Mesendoderm (in vitro differentiated cells): ENCODE data around the gene PASD1.

Experiments
- DNase-seq: peaks from one replicate; pipeline ENCODE4 v3.0.0; 2013
- H2AK5ac ChIP-seq: 2 replicates; pipeline ENCODE4 v1.6.1; 2013; ENCODE audit warnings: low read length, inconsistent platforms
- H2BK120ac ChIP-seq: 2 replicates; pipeline ENCODE4 v1.6.1; 2013; ENCODE audit warnings: low read depth, mild to moderate bottlenecking, low read length, moderate library complexity, mixed read lengths
- H2BK15ac ChIP-seq: replicated peaks from 2 replicates; pipeline ENCODE4 v1.6.1; 2013; ENCODE audit warnings: low read depth, mild to moderate bottlenecking, moderate library complexity
- H2BK5ac ChIP-seq: 2 replicates; pipeline ENCODE4 v1.6.1; 2013; ENCODE audit warnings: low read length, inconsistent platforms
- H3K18ac ChIP-seq: 2 replicates; pipeline ENCODE4 v1.6.1; 2013; ENCODE audit warnings: mild to moderate bottlenecking, low read length, mixed read lengths
- H3K23ac ChIP-seq: one replicate; pipeline ENCODE4 v1.6.1; 2013; ENCODE audit warnings: low read length
- H3K27ac ChIP-seq: 2 replicates; pipeline ENCODE4 v1.5.1; 2013; ENCODE audit warnings: low read depth, mild to moderate bottlenecking, inconsistent platforms, low read length, moderate library complexity
- H3K27me3 ChIP-seq: 2 replicates; pipeline ENCODE4 v1.6.1; 2013; ENCODE audit warnings: low read length, control low read depth, mild to moderate bottlenecking, inconsistent platforms; ENCODE audit not compliant: insufficient read depth, poor library complexity
- H3K36me3 ChIP-seq: 2 replicates; pipeline ENCODE4 v1.6.1; 2013; ENCODE audit warnings: low read length, inconsistent platforms; ENCODE audit not compliant: control insufficient read depth, insufficient read depth
- H3K4ac ChIP-seq: one replicate; pipeline ENCODE4 v1.6.1; 2013; ENCODE audit warnings: low read depth, mild to moderate bottlenecking, low read length, moderate library complexity
- H3K4me1 ChIP-seq: 2 replicates; pipeline ENCODE4 v1.6.1; 2013; ENCODE audit warnings: low read depth, low read length, inconsistent platforms; ENCODE audit not compliant: control insufficient read depth
- H3K4me2 ChIP-seq: 2 replicates; pipeline ENCODE4 v1.6.1; 2013; ENCODE audit warnings: low read length
- H3K4me3 ChIP-seq: 2 replicates; pipeline ENCODE4 v1.5.1; 2013; ENCODE audit warnings: mild to moderate bottlenecking, low read length
- H3K56ac ChIP-seq: one replicate; pipeline ENCODE4 v1.6.1; 2013; ENCODE audit warnings: low read length
- H3K79me1 ChIP-seq: 2 replicates; pipeline ENCODE4 v1.6.1; 2013; ENCODE audit warnings: low read length, inconsistent platforms
- H3K79me2 ChIP-seq: 2 replicates; pipeline ENCODE4 v1.6.1; 2013; ENCODE audit warnings: mild to moderate bottlenecking, low read length; ENCODE audit not compliant: control insufficient read depth, insufficient read depth
- H3K9ac ChIP-seq: 2 replicates; pipeline ENCODE4 v1.6.1; 2013; ENCODE audit warnings: low read length, inconsistent platforms
- H4K5ac ChIP-seq: one replicate; pipeline ENCODE4 v1.6.1; 2013; ENCODE audit warnings: low read length
- H4K8ac ChIP-seq: one replicate; pipeline ENCODE4 v1.6.1; 2013; ENCODE audit warnings: low read depth, mild to moderate bottlenecking, control low read depth, low read length, moderate library complexity
- WGBS: extraction: QIAGEN DNeasy Blood & Tissue Kit; methylation state at CpG from one replicate; pipeline ENCODE4 v1.1.7; 2013; ENCODE audit warnings: low lambda C conversion rate, missing lambda C conversion rate; ENCODE audit not compliant: insufficient coverage; ENCODE audit errors: extremely low coverage; 5-methylcytosine and 5-hydroxymethylcytosine counted together

PASD1 gene

DNA sequence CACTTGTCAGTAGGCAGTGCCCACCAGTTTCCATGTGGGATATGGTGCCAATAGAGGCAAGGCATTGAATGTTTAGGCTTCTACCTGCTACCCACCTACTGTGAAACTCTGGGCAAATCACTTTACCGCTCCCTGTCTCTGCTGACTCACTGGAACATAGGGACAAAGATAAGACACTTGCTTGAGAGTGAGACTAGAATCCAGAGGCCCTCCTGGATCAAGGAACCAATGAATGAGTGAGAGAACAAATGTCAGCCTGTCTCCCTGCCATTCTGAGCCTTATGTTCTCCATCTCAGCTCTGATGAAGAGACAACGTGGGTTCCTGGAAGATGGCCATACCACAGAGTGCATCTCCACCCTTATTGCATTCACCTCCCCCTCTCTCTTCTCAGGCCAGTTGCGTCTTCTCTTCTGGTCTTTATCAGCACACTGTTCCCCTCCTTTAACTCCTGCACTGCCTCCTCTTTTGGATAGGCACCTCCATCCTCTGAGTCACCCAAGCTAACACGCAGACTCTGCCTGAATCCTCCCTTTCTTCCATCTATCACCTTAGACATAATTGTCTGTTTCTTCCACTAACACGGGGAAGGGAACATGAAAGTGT is 116.4 kb downstream of the PASD1 start:
- no peak overlapping the region for H3K56ac ChIP-seq
- no peak overlapping the region for H3K4me3 ChIP-seq
- H3K79me1 ChIP-seq = no peaks in the 10 kb centered on the region
- H2BK5ac ChIP-seq = no peak overlapping the region
- H3K27me3 ChIP-seq = no peaks in the 10 kb centered on the region
- H3K4me2 ChIP-seq = no peak overlapping the region
- no peak overlapping the region for H2BK15ac ChIP-seq
- no peak overlapping the region for H3K9ac ChIP-seq
- H2AK5ac ChIP-seq = no peak overlapping the region
- H3K79me2 ChIP-seq = no peaks in the 10 kb centered on the region
- no peak overlapping the region for H3K27ac ChIP-seq
- H4K5ac ChIP-seq = no peak overlapping the region
- H3K18ac ChIP-seq = no peak overlapping the region
- WGBS = no CpG with 5 or more reads among the region's 5 CpGs
- no peaks in the 10 kb centered on the region for H3K36me3 ChIP-seq
- no peak overlapping the region for H2BK120ac ChIP-seq
- H4K8ac ChIP-seq = no peak overlapping the region
- H3K4ac ChIP-seq = no peak overlapping the region
- H3K23ac ChIP-seq = no peak overlapping the region
- no peaks in the 10 kb centered on the region for H3K4me1 ChIP-seq
- DNase-seq = no peak

DNA sequence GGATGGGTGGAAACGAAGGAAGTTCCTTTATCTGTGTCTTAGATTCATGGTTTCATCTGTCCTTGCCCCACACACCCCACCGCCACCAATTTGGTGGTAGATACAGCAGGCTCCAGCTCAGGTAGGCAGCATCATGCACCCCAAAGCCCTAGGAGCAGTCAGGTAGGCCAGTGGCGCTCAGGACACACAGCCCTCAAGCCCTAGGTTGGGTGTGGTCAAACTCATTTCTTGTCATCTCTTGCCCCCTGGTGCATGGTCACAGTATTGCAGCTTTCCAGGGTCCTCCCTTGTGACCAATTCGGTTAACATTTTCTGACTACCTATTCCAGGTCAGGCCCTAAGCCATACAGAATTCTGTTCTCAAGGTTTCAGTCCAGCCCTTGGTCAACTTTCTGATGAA is 117.3 kb downstream of the PASD1 start:
- peak; percentile 62 for DNase-seq
- no peaks in the 10 kb centered on the region for H3K27me3 ChIP-seq
- WGBS = no CpG with 5 or more reads among the region's 4 CpGs

GRCh38 chrX:151687635-151688034 is 124.2 kb downstream of the PASD1 start:
- no peak overlapping the region for H3K56ac ChIP-seq
- H2BK5ac ChIP-seq = no peak overlapping the region
- H2AK5ac ChIP-seq = no peak overlapping the region
- H3K36me3 ChIP-seq = no peaks in the 10 kb centered on the region
- H3K79me2 ChIP-seq = no peaks in the 10 kb centered on the region
- no peak overlapping the region for H2BK120ac ChIP-seq
- H3K4me1 ChIP-seq = no peaks in the 10 kb centered on the region
- no peak overlapping the region for H3K4me2 ChIP-seq
- no peak overlapping the region for H3K4me3 ChIP-seq
- H3K27ac ChIP-seq = no peak overlapping the region
- H3K79me1 ChIP-seq = no peaks in the 10 kb centered on the region
- no peak overlapping the region for H3K4ac ChIP-seq
- no peak for DNase-seq
- no peak overlapping the region for H3K18ac ChIP-seq
- H4K8ac ChIP-seq = no peak overlapping the region
- no peak overlapping the region for H3K23ac ChIP-seq
- H3K9ac ChIP-seq = no peak overlapping the region
- no peaks in the 10 kb centered on the region for H3K27me3 ChIP-seq
- no peak overlapping the region for H2BK15ac ChIP-seq
- no peak overlapping the region for H4K5ac ChIP-seq

More for the DNA sequence above, 117.3 kb downstream of the PASD1 start:
- H4K8ac ChIP-seq = no peak overlapping the region
- no peaks in the 10 kb centered on the region for H3K79me2 ChIP-seq
- no peaks in the 10 kb centered on the region for H3K36me3 ChIP-seq
- no peak overlapping the region for H3K23ac ChIP-seq
- no peak overlapping the region for H3K18ac ChIP-seq
- no peak overlapping the region for H3K4me2 ChIP-seq
- no peak overlapping the region for H2BK15ac ChIP-seq
- H3K56ac ChIP-seq = no peak overlapping the region
- no peak overlapping the region for H2BK120ac ChIP-seq
- H3K27ac ChIP-seq = no peak overlapping the region
- no peak overlapping the region for H3K4ac ChIP-seq
- H3K4me3 ChIP-seq = no peak overlapping the region
- H2BK5ac ChIP-seq = no peak overlapping the region
- no peak overlapping the region for H4K5ac ChIP-seq
- no peak overlapping the region for H2AK5ac ChIP-seq
- no peaks in the 10 kb centered on the region for H3K79me1 ChIP-seq
- H3K4me1 ChIP-seq = no peaks in the 10 kb centered on the region
- H3K9ac ChIP-seq = no peak overlapping the region

GRCh38 chrX:151688695-151689094 is 125.2 kb downstream of the PASD1 start:
- Histone ChIP-seq H3K23ac (no peak overlapping the region), H4K5ac (no peak overlapping the region), H3K56ac (no peak overlapping the region), H3K4me1 (no peaks in the 10 kb centered on the region), H2BK5ac (no peak overlapping the region), H3K9ac (no peak overlapping the region), H2BK120ac (no peak overlapping the region), H2BK15ac (no peak overlapping the region), H3K27ac (no peak overlapping the region), H3K79me2 (no peaks in the 10 kb centered on the region), H4K8ac (no peak overlapping the region), H3K4me3 (no peak overlapping the region), H3K4ac (no peak overlapping the region), H3K36me3 (no peaks in the 10 kb centered on the region), H3K18ac (no peak overlapping the region), H2AK5ac (no peak overlapping the region), H3K27me3 (no peaks in the 10 kb centered on the region), H3K79me1 (no peaks in the 10 kb centered on the region), H3K4me2 (no peak overlapping the region)
- DNase-seq = no peak

DNA sequence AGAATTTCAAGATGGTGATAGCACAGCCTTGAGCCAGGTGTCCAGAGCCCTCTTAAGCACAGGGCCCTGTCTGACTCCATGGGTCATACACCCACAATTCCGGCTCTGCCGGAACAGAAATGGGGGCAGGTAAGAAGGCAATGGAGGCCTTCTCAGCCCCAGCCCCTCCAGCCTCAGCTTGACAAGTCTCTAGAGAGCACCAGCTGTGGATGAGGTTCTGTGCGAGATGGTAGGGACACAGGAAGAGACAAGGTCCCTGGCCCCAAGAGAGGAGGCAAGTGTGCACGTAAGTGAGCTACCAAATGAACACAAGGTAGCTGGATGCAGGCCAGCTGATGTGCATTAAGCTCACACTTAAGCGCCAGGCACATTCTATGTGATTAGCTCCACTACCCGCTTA is 129.3 kb downstream of the PASD1 start:
- Histone ChIP-seq H2BK120ac (no peak overlapping the region), H2AK5ac (no peak overlapping the region), H2BK5ac (no peak overlapping the region), H3K4me2 (no peak overlapping the region), H3K79me2 (no peaks in the 10 kb centered on the region), H2BK15ac (no peak overlapping the region), H4K8ac (no peak overlapping the region), H3K4me3 (no peak overlapping the region), H3K56ac (no peak overlapping the region), H3K79me1 (no peaks in the 10 kb centered on the region), H3K9ac (no peak overlapping the region), H3K27me3 (no peaks in the 10 kb centered on the region), H3K4me1 (no peaks in the 10 kb centered on the region), H3K36me3 (no peaks in the 10 kb centered on the region), H3K18ac (no peak overlapping the region), H4K5ac (no peak overlapping the region), H3K4ac (no peak overlapping the region), H3K27ac (no peak overlapping the region), H3K23ac (no peak overlapping the region)
- no peak for DNase-seq
- no CpG with 5 or more reads among the region's 6 CpGs for WGBS

- Histone ChIP-seq H3K4me1 (no peaks in the 10 kb centered on the region), H4K5ac (no peak overlapping the region), H3K9ac (no peak overlapping the region), H2BK5ac (no peak overlapping the region), H3K4ac (no peak overlapping the region), H2BK15ac (no peak overlapping the region), H3K56ac (no peak overlapping the region), H3K4me2 (no peak overlapping the region), H3K36me3 (no peaks in the 10 kb centered on the region), H3K23ac (no peak overlapping the region), H3K27ac (no peak overlapping the region), H3K4me3 (no peak overlapping the region), H2BK120ac (no peak overlapping the region), H3K18ac (no peak overlapping the region), H4K8ac (no peak overlapping the region), H3K79me1 (no peaks in the 10 kb centered on the region), H3K27me3 (no peaks in the 10 kb centered on the region), H3K79me2 (no peaks in the 10 kb centered on the region), H2AK5ac (no peak overlapping the region)
- peak; percentile 1 for DNase-seq
- WGBS = no CpG with 5 or more reads among the region's 12 CpGs
Observed at GRCh38 chrX:151694121-151694520, 130.6 kb downstream of the PASD1 start.
